ENCODE results near the gene ACAD9.

The ACAD9 gene

DNA sequence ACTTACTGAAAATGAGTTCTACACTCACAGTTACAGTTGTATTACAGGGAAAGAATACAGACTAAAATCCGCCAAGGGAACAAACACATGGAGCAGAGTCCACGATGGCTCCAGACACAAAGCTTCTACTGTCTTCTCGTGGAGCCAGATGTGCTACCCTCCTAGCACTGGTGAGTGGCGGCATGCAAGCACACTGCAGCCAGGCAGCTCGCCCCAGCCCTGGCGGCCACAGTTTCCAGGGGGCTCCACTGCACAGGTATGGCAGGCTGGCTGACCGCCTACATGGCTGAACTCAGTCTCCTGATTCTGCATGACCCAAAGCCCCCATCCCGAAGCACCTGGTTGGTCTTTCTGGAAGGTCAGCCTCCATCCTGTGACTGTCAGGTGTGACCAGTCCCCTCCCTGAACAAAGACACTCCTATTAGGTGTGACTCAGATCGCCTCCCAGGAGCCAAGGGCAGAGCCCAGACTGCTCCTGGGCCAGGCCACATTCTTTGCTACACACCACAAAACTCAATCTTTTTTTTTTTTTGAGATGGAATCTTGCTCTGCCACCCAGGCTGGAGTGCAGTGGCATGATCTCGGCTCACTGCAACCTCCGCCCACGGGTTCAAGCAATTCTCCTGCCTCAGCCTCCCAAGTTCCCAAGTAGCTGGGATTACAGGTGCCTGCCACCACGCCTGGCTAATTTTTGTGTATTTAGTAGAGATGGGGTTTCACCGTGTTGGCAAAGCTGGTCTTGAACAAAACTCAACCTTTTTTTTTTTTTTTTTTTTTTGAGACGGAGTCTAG lies 62.9 kb downstream of the ACAD9 start:
- no peak overlapping the region for H3K4me3 ChIP-seq (ENCODE audit: low read depth, low read length)
- TF ChIP-seq CTCF (IDR thresholded peaks at IDR 0.05; ENCODE audit: low read depth, low read length), result no peak

- H3K4me3 ChIP-seq (ENCODE audit: low read depth, low read length), result no peak overlapping the region
- TF ChIP-seq CTCF (IDR thresholded peaks at IDR 0.05; ENCODE audit: low read depth, low read length), result no peak
Measured at GRCh38 chr3:128945041-128945877, 65.8 kb downstream of the ACAD9 start.

DNA sequence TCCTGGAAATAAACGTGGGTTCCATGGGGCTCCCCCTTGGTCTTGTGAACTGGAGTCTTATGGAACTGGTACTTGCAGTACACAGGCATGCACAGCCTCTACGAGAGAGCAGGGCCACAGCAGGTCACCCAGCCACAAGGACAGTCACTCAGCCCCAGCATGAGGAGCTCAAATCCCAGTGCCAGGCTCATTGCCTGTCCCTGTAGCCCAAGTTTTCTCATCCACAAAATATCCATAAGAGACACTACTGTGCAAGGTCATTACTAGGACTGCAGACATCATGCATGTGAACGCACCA lies 66.4 kb downstream of the ACAD9 start:
- H3K4me3 ChIP-seq (ENCODE audit: low read depth, low read length), result no peak overlapping the region
- no peak for TF ChIP-seq CTCF (IDR thresholded peaks at IDR 0.05; ENCODE audit: low read depth, low read length)

GRCh38 chr3:128946411-128946810 lies 67.0 kb downstream of the ACAD9 start:
- no peak for TF ChIP-seq CTCF (IDR thresholded peaks at IDR 0.05; ENCODE audit: low read depth, low read length)
- no peak overlapping the region for H3K4me3 ChIP-seq (ENCODE audit: low read depth, low read length)

- TF ChIP-seq CTCF (IDR thresholded peaks at IDR 0.05; ENCODE audit: low read depth, low read length), result no peak
- H3K4me3 ChIP-seq (ENCODE audit: low read depth, low read length), result no peak overlapping the region
Measured at GRCh38 chr3:128949158-128949557, 69.7 kb downstream of the ACAD9 start.

DNA sequence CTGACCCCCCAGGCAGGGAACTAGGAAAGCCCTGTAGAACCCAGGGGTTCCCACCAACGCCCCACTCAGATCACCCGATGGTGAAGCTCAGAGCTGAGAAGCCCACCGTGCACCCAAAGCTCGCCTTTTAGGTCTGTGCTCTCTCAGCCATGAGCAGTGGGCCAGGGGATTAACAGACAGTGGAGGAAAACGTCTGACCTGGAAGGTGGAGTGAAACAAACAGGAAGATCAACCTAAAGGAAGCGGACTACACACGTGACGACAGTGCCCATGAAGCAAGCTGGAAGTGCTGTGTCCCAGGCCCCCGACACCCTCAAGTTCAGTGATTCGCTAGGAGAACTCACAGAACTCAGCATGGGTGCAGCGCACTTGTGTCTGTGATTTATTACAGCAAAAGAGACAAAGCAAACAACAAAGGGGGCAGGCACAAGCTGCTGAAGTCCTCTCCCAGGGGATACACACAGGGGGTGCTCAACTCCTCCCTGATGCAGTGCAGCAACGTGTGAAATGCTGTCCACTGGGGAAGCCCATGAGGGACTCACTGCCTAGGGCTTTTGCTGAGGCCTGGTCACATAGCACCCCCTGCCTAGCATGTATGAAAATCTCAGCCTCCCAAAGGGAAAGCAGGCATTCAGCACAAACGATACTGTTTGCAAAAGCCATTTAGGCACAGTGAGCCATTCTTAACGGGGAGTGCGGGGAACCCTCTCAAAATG lies 71.0 kb downstream of the ACAD9 start:
- H3K4me3 ChIP-seq (ENCODE audit: low read depth, low read length), result no peak overlapping the region
- TF ChIP-seq CTCF (IDR thresholded peaks at IDR 0.05; ENCODE audit: low read depth, low read length), result peak; percentile 34; the same call in 1 of the 2 replicates

Measured in WI38 (cell line).